Thyroid gland (tissue), 4 donors: ENCODE measurements around the gene SPINK9.

Experiments used
- POLR2A ChIP-seq, 2 donors: fragments of 450-650 bp; IDR thresholded peaks; one replicate each; pipeline ENCODE4 v1.6.1; 2017; ENCODE audit warnings: antibody characterized with exemption in 2 of 2, mild to moderate bottlenecking in 2 of 2, moderate library complexity in 1 of 2
- TF ChIP-seq, protein P1 (sequence below), 6 experiments: fragments of 200-600 bp in 3 of 6; fragments of 450-650 bp in 3 of 6; sonication (generic) in 3 of 6; IDR thresholded peaks; one replicate each; pipeline ENCODE4 v1.5.1; 2016 to 2019; ENCODE audit warnings: antibody characterized with exemption in 6 of 6, mild to moderate bottlenecking in 2 of 6, inconsistent platforms in 1 of 6, moderate library complexity in 1 of 6

DNA sequence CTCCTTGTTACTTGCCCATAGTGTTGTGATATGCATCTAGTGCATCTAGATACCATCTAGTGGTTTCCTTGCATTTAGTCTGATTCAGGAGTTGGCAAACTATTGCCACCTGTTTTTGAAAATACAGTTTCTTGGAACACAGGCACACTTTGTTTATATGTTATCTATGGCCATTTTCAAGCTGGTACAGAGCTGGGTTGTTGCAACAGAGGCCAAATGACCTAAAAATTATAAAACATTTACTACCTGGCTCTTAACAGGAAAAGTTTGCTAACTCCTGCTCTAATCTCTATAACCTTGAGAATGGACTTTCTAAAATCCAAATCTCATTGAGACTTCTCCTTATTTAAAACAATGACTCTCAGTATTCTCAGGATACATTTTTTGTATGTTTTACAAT lies 29.0 kb downstream of the SPINK9 start:
- TF ChIP-seq, protein P1, sequence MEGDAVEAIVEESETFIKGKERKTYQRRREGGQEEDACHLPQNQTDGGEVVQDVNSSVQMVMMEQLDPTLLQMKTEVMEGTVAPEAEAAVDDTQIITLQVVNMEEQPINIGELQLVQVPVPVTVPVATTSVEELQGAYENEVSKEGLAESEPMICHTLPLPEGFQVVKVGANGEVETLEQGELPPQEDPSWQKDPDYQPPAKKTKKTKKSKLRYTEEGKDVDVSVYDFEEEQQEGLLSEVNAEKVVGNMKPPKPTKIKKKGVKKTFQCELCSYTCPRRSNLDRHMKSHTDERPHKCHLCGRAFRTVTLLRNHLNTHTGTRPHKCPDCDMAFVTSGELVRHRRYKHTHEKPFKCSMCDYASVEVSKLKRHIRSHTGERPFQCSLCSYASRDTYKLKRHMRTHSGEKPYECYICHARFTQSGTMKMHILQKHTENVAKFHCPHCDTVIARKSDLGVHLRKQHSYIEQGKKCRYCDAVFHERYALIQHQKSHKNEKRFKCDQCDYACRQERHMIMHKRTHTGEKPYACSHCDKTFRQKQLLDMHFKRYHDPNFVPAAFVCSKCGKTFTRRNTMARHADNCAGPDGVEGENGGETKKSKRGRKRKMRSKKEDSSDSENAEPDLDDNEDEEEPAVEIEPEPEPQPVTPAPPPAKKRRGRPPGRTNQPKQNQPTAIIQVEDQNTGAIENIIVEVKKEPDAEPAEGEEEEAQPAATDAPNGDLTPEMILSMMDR (IDR thresholded peaks at IDR 0.05): no peak
- TF ChIP-seq POLR2A (IDR thresholded peaks at IDR 0.05): no peak
